OCI-LY3 (cell line): Measurements from ENCODE around the gene FRMD4A.

ENCODE experiments used
- CTCF ChIP-seq: fragments of 200-600, 300-600 bp; sonication (generic); IDR thresholded peaks from 2 replicates; pipeline ENCODE4 v1.5.1; 2014; ENCODE audit warnings: antibody characterized with exemption, low read length, low read depth
- EZH2phosphoT487 ChIP-seq: fragments of 200-600 bp; shearing (Covaris generic); IDR thresholded peaks from 2 replicates; pipeline ENCODE4 v1.6.1; 2018; ENCODE audit warnings: antibody characterized with exemption, mixed run types, low read depth

- TF ChIP-seq CTCF (no peak), EZH2phosphoT487 (no peak)
Measured at GRCh38 chr10:14162061-14162460, 168.7 kb downstream of the FRMD4A start.
